Activated CD8-positive, alpha-beta memory T cell treated with anti-CD3 and anti-CD28 coated beads, Interleukin-2, amount 50 U/mL, for 24 hours (primary cell): ENCODE data around the gene ZNF579.
"Not testable (repeated sequence)": the region's sequence is repeated elsewhere in the genome, so short reads cannot be mapped to it uniquely, and the experiment has no call there.

ENCODE experiments used
- DNase-seq: peaks from one replicate; pipeline ENCODE4 v3.0.0-alpha.2; 2020; ENCODE audit errors: extremely low read depth

The ZNF579 gene

DNA sequence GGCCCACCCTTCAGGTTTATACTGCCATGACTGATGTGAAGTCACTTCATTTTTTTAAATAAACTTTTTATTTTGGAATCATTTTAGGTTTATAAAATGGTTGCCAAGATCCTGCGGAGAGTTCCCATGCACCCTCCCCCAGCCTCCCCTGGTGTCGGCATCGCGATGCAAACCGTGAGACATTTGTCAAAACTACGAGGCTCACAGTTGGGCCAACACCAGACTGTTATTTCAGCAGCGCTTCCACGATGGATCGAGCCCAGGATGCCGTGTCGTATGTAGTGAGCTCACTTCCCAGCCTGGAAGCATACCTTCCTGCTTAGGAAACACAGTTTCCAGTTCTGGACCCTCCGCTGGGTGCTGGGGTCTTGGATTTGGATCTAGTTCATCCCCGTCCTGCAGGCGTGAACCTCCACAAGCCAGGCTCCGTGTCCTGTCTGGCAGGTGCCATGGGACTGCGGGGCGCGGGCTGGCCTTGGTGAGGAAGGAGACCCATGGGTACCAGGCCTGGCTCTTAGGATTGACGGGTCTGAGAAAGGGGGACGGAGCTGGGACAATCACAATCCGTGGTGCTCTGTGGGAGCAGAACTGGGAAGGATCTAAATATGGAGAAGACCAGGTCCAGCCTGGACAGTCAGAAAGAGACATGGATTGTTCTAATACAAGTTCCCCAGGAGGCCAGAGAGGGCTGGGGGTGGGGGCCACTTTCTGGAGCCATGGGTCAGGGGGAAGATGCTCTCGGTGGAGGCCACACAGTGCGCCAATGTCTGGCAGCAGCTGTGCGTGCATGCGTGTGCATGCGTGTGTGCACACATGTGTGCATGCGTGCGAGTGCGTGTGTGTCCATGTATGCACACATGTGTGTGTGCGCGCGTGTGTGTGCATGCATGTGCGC is 41.3 kb downstream of the ZNF579 start:
- no peak for DNase-seq

DNA sequence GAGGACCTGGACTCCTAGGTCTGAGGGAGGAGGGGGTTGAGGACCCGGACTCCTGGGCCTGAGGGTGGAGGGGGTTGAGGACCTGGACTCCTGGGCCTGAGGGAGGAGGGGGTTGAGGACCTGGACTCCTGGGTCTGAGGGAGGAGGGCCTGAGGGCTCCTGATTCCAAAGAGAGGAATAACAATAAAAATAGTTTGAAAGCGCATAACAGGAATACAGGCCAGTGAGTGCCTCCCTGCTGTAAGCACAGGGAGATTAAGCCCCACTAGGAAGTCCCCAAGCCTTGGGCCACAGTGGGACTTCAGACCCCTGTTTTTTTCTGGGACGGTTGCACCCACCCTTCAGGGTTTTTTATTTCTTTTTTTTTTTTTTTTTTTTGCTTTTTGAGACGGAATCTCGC is 42.5 kb downstream of the ZNF579 start:
- DNase-seq, result no peak

DNA sequence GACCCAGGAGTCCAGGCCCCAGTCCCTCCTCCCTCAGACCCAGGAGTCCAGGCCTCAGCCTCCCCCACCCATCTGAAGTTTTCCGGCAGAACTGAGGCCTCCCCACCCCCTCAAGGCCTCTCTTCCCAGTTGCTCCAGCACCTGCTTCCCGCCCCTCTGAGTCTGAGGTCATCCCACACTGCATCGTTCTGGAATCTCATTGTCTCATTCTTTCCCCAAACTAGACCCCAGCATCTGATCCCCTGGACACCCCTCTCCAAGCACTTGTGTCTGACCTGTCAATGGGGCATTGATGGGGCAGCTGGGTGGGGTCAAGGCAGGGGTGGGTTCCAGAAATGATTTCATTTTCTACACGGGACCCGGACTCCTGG is 42.9 kb downstream of the ZNF579 start:
- no peak for DNase-seq

DNA sequence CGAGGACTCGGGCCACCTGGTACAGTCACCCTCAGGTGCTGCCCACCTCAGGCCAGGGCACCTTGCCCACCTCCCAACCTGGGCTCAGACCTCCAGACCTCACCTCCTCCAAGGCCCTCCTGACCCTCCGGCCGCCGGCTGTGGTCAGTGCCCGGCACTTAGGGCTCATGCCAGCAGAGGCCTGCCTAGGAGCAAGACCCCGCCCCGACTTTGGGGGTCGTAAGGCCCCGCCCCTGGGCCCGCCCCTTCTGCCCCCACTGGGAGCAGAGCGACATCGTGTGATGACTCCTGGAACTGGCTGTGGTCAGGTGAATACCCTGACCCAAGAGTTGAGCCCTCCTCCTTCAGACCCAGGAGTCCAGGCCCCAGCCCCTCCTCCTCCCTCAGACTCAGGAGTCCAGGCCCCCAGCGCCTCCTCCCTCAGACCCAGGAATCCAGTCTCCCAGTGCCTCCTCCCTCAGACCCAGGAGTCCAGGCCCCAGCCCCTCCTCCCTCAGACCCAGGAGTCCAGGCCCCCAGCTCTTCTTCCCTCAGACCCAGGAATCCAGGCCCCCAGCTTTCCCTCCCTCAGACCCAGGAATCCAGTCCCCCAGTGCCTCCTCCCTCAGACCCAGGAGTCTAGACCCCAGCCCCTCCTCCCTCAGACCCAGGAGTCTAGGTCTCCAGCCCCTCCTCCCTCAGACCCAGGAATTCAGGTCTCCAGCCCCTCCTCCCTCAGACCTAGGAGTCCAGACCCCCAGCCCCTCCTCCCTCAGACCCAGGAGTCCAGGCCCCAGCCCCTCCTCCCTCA is 43.5 kb downstream of the ZNF579 start, which contains the start of gene SBK2:
Gene SBK2, minus strand, starts transcription at position 183 of the 790 bp plus-strand sequence. CDS start 839 bp downstream, outside the sequence.
- no peak for DNase-seq

DNA sequence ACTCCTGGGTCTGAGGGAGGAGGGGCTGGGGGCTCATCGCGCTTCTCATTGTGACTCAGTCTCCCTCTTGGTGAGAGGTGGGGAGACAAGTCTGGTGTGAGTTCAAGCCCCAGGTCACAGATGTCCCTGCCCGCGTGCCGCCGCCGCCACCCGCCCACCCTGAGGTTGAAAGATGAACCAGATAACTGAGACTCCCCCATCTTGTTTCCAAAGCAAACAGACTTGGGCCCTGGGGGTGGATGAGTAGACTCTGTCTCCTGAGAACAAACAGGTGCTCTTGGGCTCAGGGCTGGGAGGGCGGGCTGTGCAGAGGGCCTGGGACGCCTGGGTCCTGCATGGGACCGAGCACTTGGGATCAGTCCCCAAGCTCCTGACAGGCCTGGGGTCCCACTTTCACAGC is 44.3 kb downstream of the ZNF579 start:
- DNase-seq, result no peak

DNA sequence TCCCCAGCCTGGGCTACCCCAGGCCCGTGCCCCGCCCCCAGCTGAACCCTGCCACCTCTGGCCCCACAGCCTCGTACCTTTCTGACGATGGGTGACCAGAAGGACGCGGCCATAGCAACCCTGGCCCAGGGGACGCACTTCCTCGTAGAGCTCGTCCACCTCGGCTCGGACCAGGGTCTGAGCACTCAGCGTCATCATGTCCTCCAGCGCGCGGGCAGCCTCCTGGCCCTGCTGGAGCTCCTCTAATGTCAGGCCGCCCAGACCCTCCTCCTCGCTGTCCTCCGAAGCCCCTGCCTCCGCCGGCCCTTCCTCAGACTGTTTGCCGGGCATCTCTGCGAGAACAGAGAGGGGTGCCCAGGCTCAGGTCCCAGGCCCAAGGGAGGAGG is 44.7 kb downstream of the ZNF579 start:
- DNase-seq, result no peak

DNA sequence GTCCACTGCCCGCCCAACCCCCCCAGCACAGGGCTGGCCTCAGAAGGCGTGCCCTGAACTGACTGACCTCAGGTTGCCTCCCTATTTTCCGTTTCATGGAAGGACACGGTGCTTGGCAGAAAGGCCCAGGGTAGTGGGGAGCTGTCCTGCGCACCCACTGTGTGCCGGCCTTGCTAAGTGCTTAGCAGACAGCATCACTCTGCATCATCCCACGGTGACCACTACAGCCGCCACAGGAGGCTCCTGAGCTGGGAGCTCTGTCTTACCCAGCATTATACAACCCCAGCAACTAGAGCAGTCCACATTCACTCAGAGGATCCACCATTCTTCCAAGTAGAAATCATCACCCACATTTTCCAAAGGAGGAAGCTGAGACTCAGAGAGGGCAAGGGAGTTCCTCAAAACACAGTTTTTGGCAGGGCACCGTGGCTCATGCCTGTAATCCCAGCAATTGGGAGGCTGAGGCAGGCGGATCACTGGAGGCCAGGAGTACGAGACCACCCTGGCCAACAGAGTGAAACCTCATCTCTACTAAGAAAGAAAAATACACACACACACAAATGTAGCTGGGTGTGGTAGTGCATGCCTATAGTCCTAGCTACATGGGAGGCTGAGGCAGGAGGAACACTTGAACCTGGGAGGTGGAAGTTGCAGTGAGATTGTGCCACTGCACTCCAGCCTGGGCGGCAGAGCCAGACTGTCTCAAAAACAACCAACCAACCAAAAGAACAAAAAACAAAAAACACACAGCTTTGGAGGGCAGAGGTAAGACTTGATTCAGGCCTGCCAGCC is 45.3 kb downstream of the ZNF579 start:
- DNase-seq, result no peak

DNA sequence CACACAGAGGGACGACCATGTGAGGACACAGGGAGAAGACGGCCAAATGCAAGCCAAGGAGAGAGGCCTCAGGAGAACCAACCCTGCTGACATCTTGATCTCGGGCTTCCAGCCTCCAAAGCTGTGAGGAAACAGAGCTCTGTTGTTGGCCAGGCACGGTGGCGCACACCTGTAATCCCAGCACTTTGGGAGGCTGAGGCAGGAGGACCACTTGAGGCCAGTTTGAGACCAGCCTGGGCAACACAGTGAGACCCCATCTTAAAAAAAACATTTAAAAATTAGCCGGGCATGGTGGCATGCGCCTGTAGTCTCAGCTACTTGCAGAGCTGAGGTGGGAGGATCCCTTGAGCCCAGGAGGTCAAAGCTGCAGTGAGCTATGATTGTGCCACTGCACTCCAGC is 46.4 kb downstream of the ZNF579 start:
- not testable (repeated sequence) for DNase-seq

DNA sequence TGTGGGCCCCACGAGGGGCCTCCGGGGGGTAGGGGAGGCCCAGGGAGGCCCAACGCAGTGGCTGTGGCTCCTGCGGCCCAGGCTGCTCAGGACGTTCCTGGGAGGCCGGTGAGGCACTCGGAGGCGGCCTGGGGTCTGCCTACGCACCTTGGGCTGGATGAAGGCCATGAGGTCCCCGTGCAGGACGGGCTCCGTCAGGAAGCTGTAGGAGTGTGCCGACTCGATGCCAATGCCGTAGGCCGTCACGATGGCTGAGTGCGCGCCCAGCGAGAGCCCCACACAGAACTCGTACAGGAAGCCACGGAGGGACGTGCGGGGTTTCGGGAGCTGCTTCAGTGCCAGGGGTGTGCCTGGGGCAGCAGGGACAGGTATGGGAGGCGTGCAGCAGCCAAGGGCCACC is 49.7 kb downstream of the ZNF579 start:
- DNase-seq, result no peak

DNA sequence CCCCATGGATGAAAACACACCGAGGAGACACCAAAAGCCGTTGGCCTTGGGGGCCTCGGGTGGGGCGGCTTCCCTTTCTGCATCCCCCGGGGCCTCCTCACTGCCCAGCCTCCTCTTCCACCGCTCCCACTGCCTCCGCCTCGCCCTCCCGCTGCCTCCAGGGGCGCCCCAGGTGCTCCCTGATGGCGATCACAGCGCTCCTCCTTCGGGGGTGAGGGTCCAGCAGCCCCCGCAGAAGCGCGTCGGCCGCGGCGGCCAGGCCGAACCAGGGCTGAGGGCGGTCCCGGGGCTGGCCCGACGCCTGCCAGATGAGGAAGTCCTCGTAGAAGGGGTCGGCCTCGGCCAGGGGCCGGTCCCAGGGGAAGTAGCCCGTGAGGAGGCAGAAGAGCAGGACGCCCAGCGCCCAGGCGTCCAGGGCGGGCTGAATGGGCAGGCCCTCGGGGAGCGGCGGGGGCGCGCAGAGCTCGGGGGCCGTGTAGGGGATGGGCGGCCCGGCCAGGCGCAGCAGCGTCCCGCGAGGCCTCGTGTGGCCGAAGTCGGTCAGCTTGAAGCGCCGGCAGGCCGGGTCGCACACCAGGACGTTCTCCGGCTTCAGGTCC is 50.9 kb downstream of the ZNF579 start:
- DNase-seq, result no peak

DNA sequence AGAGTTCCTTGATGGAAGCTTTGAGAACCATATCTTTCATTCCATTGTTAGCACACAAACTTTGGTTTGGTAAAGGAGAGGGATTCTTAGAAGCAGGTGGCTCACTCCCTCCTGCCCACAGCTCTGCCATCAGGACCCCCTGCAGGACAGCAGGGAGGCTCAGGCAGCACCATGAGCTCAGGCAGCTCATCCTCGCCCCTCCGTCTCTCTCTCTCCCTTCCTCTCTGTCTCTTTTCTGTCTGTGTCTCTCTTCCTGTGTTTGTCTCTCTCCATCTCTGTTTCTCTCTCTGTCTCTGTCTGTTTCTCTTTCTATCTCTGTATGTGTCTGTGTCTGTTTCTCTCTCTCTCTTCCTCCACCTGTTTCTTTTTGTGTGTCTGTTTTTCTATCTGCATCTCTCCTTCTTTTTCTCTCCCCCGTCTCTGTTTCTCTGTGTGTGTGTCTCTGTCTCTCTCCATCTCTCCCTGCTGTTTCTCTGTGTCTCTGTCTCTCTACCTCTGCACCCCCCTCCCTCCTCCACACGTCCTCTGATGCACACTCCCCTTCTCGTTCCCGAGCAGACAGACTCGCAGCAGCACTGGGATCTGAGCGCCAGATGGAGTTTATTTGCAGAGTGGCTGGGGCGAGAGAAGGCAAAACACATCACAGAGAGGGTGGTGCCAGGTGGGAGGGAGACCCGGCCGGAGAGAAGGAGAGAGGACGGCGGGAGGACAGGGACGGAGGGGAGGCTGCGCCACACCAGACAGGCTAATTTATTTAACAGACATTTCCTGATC is 52.4 kb downstream of the ZNF579 start:
- no peak for DNase-seq

DNA sequence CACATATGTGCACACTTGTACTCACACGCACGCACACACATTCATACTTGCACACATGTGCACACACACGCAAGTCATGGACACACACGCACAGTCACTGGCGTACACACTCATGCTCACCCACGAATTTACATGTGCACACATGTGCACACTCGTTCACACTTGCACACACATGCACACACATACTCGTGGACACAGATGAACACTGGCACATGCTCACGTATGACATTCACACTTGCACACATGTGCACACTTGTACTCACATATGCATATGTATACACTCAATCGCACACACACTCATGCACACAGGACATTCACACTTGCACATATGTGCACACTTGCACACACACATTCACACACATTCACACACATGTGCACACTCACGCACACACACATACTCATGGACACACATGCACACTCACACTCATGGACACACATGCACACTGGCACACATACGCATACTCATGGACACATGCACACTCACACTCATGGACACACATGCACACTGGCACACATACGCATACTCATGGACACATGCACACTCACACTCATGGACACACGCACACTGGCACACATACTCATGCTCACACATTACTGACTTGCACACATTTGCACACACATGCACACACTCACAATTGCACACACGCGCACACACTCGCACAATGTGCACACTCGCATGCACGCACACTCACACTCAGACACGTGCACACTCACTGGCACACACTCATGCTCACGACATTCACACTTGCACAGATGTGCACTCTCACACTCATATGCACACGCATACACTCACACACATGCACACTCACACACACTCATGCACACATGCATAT is 53.2 kb downstream of the ZNF579 start:
- no peak for DNase-seq
